Fibroblast of the aortic adventitia (primary cell): ENCODE results near the gene ZDHHC15. TPM values are rescaled to one million over a fixed set of nuclear protein-coding genes. Genes with fewer than 3 reads are reported as not detected.
"Not testable (repeated sequence)": the region's sequence is repeated elsewhere in the genome, so short reads cannot be mapped to it uniquely, and the experiment has no call there.

Source experiments
- DNase-seq: peaks from one replicate; pipeline ENCODE4 v3.0.0-alpha.2; 2010; ENCODE audit warnings: low read depth
- H3K4me3 ChIP-seq: 2 replicates; pipeline ENCODE4 v1.5.1; 2011; ENCODE audit warnings: low read depth, mild to moderate bottlenecking, control low read depth, low read length, moderate library complexity
- CTCF ChIP-seq: IDR thresholded peaks from 2 replicates; pipeline ENCODE4 v1.5.1; 2011; ENCODE audit warnings: mild to moderate bottlenecking, low read length, control low read depth, inconsistent platforms; ENCODE audit not compliant: insufficient read depth
- total RNA-seq: library from RNA; depleted of rRNA; stranded (reverse); fragments of >200 nt; gene quantifications from 2 replicates; pipeline ENCODE4 v1.2.3, GENCODE V29; 2012; ENCODE audit warnings: low replicate concordance

Gene ZDHHC15
- total RNA-seq, 1 donor = 0.18 TPM

GRCh38 chrX:75421688-75422230 is 101.1 kb downstream of the ZDHHC15 start:
- DNase-seq = no peak
- H3K4me3 ChIP-seq = no peak overlapping the region
- no peak for TF ChIP-seq CTCF

- DNase-seq, H3K4me3 ChIP-seq: not testable (repeated sequence)
Observed at GRCh38 chrX:75407153-75407552, 115.7 kb downstream of the ZDHHC15 start.

GRCh38 chrX:75390470-75390869 is 132.4 kb downstream of the ZDHHC15 start:
- no peak for TF ChIP-seq CTCF
- no peak for DNase-seq
- H3K4me3 ChIP-seq = no peak overlapping the region

GRCh38 chrX:75369721-75370120 is 153.1 kb downstream of the ZDHHC15 start:
- DNase-seq = no peak
- H3K4me3 ChIP-seq = no peak overlapping the region
- no peak for TF ChIP-seq CTCF

- H3K4me3 ChIP-seq = no peak overlapping the region
- DNase-seq = no peak
- TF ChIP-seq CTCF = no peak
Observed at GRCh38 chrX:75366861-75367260, 156.0 kb downstream of the ZDHHC15 start.

- DNase-seq = no peak
- TF ChIP-seq CTCF = no peak
- no peak overlapping the region for H3K4me3 ChIP-seq
Observed at GRCh38 chrX:75365243-75365975, 157.4 kb downstream of the ZDHHC15 start.

- TF ChIP-seq CTCF = no peak
- DNase-seq = no peak
- no peak overlapping the region for H3K4me3 ChIP-seq
Observed at GRCh38 chrX:75361788-75362187, 161.0 kb downstream of the ZDHHC15 start.

GRCh38 chrX:75348601-75349000 is 174.2 kb downstream of the ZDHHC15 start:
- not testable (repeated sequence) for DNase-seq, H3K4me3 ChIP-seq
